IPS DF 6.9 (cell line): ENCODE measurements around the gene SMPD3.

Source experiments
- DNase-seq: peaks from one replicate; pipeline ENCODE4 v3.0.0-alpha.2; 2013; ENCODE audit warnings: low read depth, low spot score
- H3K27ac ChIP-seq: one replicate; pipeline ENCODE4 v1.5.1; 2013; ENCODE audit warnings: low read length, control low read depth
- H3K27me3 ChIP-seq: 2 replicates; pipeline ENCODE4 v1.6.1; 2013; ENCODE audit warnings: mild to moderate bottlenecking, low read length; ENCODE audit not compliant: control insufficient read depth, insufficient read depth
- H3K36me3 ChIP-seq: 2 replicates; pipeline ENCODE4 v1.6.1; 2013; ENCODE audit warnings: low read length; ENCODE audit not compliant: control insufficient read depth, insufficient read depth
- H3K4me1 ChIP-seq: 2 replicates; pipeline ENCODE4 v1.6.1; 2013; ENCODE audit warnings: low read length; ENCODE audit not compliant: control insufficient read depth, insufficient read depth
- H3K4me3 ChIP-seq: 2 replicates; pipeline ENCODE4 v1.5.1; 2013; ENCODE audit warnings: mild to moderate bottlenecking, low read length
- H3K9me3 ChIP-seq: 2 replicates; pipeline ENCODE4 v1.6.1; 2013; ENCODE audit warnings: low read length, inconsistent platforms; ENCODE audit not compliant: control insufficient read depth, insufficient read depth
- WGBS: extraction: QIAGEN DNeasy Blood & Tissue Kit; methylation state at CpG from one replicate; pipeline ENCODE4 v1.1.7; 2013; ENCODE audit warnings: mixed read lengths, missing lambda C conversion rate; ENCODE audit not compliant: insufficient read length, insufficient coverage; 5-methylcytosine and 5-hydroxymethylcytosine counted together

The SMPD3 gene

DNA sequence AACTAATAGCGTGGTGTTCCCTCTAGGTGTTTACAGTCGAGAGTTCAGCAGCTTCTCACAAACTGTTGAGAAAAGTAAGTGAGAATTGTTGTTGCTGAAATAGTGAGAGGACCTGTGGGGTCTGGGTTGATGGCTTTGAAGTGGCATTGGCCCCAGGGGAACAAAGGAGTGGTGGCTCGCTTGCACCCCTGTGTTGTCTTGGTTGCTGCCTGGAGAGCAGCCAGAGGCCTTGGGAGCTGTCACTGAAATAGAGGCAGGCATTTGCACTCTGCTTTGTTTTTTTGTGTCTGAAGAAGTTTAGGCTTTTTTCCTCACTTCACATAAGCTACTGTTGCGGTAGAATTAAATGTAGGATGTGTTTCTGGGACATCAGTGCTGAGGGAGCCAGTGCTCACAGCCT, 100.7 kb downstream of the SMPD3 start:
- no peaks in the 10 kb centered on the region for H3K27me3 ChIP-seq
- DNase-seq = no peak
- no peak overlapping the region for H3K27ac ChIP-seq
- H3K9me3 ChIP-seq = no peaks in the 10 kb centered on the region
- H3K36me3 ChIP-seq = peaks cover 13% of the 10 kb centered on the region; the same call in 1 of the 2 replicates
- no CpG with 5 or more reads among the region's 4 CpGs for WGBS
- no peak overlapping the region for H3K4me3 ChIP-seq
- no peaks in the 10 kb centered on the region for H3K4me1 ChIP-seq

- H3K27ac ChIP-seq = no peak overlapping the region
- DNase-seq = no peak
- no peak overlapping the region for H3K4me3 ChIP-seq
- H3K4me1 ChIP-seq = no peaks in the 10 kb centered on the region
- H3K27me3 ChIP-seq = no peaks in the 10 kb centered on the region
- peaks cover 13% of the 10 kb centered on the region; the same call in 1 of the 2 replicates for H3K36me3 ChIP-seq
- H3K9me3 ChIP-seq = no peaks in the 10 kb centered on the region
- no CpG with 5 or more reads among the region's 12 CpGs for WGBS
Observed at GRCh38 chr16:68346892-68347480, 101.3 kb downstream of the SMPD3 start.

DNA sequence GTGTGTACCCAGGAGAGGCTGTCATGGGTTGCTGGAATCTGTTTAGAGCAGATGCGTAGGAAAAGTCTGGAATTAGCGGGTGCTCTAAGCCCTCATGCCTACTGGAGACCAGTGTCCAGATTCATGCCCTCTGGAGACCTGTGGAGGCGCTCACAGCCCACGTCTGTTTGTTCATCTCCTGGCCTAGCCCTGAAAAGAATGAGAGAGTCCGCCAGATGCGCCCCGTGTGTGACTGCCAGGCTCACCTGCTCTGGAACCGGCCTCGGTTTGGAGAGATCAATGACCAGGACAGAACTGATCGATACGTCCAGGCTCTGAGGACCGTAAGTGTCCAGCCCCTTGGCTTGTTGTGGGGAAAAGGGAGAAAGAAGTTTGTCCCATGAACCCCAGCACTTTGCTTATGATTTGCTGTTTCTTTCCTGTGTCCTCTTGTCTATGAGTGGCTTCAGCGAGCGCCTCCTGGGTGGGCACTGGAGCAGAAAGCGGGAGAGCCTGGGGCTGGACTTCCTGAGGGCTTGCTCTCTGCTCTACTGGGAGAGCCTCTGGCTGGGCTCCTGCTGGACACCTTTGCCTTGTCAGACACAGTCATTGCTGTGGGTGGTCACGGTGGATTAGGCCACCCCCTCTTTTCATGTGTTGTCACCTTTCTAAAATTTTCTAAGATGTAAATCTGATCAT, 102.2 kb downstream of the SMPD3 start:
- no peak overlapping the region for H3K4me3 ChIP-seq
- WGBS = no CpG with 5 or more reads among the region's 16 CpGs
- peaks cover 13% of the 10 kb centered on the region; the same call in 1 of the 2 replicates for H3K36me3 ChIP-seq
- no peak for DNase-seq
- no peaks in the 10 kb centered on the region for H3K27me3 ChIP-seq
- no peaks in the 10 kb centered on the region for H3K9me3 ChIP-seq
- H3K4me1 ChIP-seq = no peaks in the 10 kb centered on the region
- H3K27ac ChIP-seq = no peak overlapping the region

- Histone ChIP-seq H3K4me1 (no peaks in the 10 kb centered on the region), H3K9me3 (no peaks in the 10 kb centered on the region), H3K27me3 (no peaks in the 10 kb centered on the region), H3K36me3 (peaks cover 13% of the 10 kb centered on the region; the same call in 1 of the 2 replicates), H3K4me3 (no peak overlapping the region), H3K27ac (no peak overlapping the region)
- no CpG with 5 or more reads among the region's 11 CpGs for WGBS
- no peak for DNase-seq
Observed at GRCh38 chr16:68345351-68345810, 102.9 kb downstream of the SMPD3 start.

DNA sequence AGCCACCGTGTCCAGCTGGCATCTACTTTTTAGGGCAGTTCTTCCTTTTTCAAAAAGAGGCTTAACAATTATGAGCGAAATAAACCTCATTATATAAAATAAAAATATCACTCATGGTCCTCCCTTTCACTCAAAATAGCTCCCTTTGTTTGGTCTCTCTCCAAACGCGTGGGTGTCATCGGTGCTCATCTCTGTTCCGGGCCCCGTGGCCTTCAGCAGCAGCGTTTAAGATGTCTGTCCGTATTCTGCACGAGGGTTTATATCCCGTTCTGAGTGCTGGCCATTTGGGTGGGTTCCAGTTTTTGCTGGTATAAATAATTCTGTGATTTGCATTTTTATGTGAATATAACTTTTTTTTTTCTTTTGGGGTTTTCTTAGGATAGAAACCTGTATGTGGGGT, 104.1 kb downstream of the SMPD3 start:
- H3K4me3 ChIP-seq = no peak overlapping the region
- no peaks in the 10 kb centered on the region for H3K9me3 ChIP-seq
- no peaks in the 10 kb centered on the region for H3K4me1 ChIP-seq
- WGBS = 100% methylated on average over 1 of the region's 11 CpGs
- peaks cover 22% of the 10 kb centered on the region for H3K36me3 ChIP-seq
- DNase-seq = no peak
- H3K27ac ChIP-seq = no peak overlapping the region
- H3K27me3 ChIP-seq = no peaks in the 10 kb centered on the region

- Histone ChIP-seq H3K27me3 (no peaks in the 10 kb centered on the region), H3K4me3 (no peak overlapping the region), H3K9me3 (no peaks in the 10 kb centered on the region), H3K4me1 (no peaks in the 10 kb centered on the region), H3K36me3 (peaks cover 17% of the 10 kb centered on the region), H3K27ac (no peak overlapping the region)
- DNase-seq = no peak
- WGBS = no CpG with 5 or more reads among the region's 7 CpGs
Observed at GRCh38 chr16:68343137-68343536, 105.2 kb downstream of the SMPD3 start.

DNA sequence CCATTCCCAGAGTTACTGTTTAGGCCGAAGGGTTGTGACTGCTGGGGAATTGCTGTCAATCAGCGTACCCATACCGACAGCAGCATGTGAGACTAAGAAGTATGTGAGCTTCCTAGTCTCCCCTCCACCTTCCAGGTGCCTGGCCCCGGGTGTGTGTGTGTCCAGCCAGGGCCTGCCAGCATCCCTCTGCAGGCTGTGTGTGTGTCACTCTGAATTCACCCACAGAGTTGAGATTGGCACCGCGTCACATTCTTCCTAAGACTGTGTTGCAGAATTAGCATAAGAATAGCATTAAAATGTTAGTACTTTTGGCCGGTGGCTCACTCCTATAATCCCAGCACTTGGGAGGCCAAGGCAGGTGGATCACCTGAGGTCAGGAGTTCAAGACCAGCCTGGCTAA, 105.7 kb downstream of the SMPD3 start:
- DNase-seq = no peak
- H3K4me1 ChIP-seq = no peaks in the 10 kb centered on the region
- H3K4me3 ChIP-seq = no peak overlapping the region
- no peak overlapping the region for H3K27ac ChIP-seq
- no CpG with 5 or more reads among the region's 7 CpGs for WGBS
- H3K27me3 ChIP-seq = no peaks in the 10 kb centered on the region
- no peaks in the 10 kb centered on the region for H3K9me3 ChIP-seq
- H3K36me3 ChIP-seq = peaks cover 22% of the 10 kb centered on the region

DNA sequence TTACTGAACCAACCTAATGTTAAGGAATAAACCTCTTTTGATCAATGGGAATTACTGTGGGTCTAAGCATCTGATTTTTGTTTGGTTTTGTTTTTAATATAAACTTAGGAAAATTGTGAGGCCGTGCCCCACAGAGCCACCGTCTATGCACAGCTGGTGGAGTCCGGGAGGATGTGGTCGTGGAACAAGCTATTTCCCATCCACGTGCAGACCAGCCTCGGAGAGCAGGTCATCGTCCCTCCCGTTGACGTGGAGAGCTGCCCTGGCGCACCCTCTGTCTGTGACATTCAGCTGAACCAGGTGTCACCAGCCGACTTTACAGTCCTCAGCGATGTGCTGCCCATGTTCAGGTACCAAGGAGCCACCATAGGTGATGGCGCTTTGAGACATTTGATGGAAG, 109.1 kb downstream of the SMPD3 start:
- DNase-seq = no peak
- WGBS = no CpG with 5 or more reads among the region's 13 CpGs
- H3K4me3 ChIP-seq = no peak overlapping the region
- H3K36me3 ChIP-seq = peaks cover 16% of the 10 kb centered on the region
- H3K9me3 ChIP-seq = no peaks in the 10 kb centered on the region
- no peak overlapping the region for H3K27ac ChIP-seq
- no peaks in the 10 kb centered on the region for H3K4me1 ChIP-seq
- no peaks in the 10 kb centered on the region for H3K27me3 ChIP-seq

- Histone ChIP-seq H3K27me3 (no peaks in the 10 kb centered on the region), H3K36me3 (peaks cover 16% of the 10 kb centered on the region), H3K27ac (no peak overlapping the region), H3K4me3 (no peak overlapping the region), H3K9me3 (no peaks in the 10 kb centered on the region), H3K4me1 (no peaks in the 10 kb centered on the region)
- no CpG with 5 or more reads among the region's 16 CpGs for WGBS
- no peak for DNase-seq
Observed at GRCh38 chr16:68338326-68339119, 109.8 kb downstream of the SMPD3 start.

DNA sequence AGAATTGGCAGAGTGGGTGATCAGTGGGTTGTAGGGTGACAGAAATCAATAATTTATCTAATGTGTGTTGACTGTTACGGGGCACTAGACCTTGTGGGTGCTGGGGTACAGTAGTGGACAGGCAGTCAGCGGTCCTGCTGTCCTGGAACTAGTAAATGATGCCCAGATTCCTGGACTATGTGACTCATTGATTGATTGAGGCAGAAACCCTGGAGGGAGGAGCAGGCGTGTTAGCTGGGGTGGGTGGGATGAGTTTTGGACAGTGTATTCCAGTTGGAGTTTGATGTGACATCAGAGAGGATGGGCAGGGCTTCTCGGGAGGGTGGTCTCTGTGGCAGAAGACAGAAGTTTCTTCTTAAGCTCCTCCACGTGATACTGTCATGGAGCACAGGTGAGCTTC, 113.1 kb downstream of the SMPD3 start:
- DNase-seq = no peak
- Histone ChIP-seq H3K27me3 (no peaks in the 10 kb centered on the region), H3K9me3 (no peaks in the 10 kb centered on the region), H3K27ac (no peak overlapping the region), H3K36me3 (peaks cover 22% of the 10 kb centered on the region), H3K4me1 (no peaks in the 10 kb centered on the region), H3K4me3 (no peak overlapping the region)
- no CpG with 5 or more reads among the region's 5 CpGs for WGBS
